ENCODE measurements around the gene HADHA.

HADHA gene

DNA sequence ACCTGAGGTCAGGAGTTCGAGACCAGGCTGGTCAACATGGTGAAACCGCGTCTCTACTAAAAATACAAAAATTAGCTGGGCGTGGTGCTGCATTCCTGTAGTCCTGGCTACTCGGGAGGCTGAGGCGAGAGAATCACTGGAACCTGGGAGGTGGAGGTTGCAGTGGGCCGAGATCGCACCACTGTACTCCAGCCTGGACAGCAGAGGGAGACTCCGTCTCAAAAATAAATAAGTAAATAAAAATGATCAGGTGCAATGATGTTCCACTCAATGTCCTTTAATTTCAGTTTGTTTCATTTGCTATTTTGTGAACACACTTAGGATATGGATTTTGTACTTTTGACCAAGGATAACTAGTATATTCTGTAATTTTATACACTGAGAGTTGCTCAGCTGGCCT, 9.3 kb downstream of the HADHA start:
- DNase-seq (no peak), ATAC-seq (replicated peaks) (no peak)
- Mint-ChIP-seq H3K4me3 (no peak overlapping the region), H3K9me3 (no peaks in the 10 kb centered on the region), H3K36me3 (ENCODE audit: insufficient read depth) (peaks cover 70% of the 10 kb centered on the region), H3K27ac (no peak overlapping the region), H3K4me1 (ENCODE audit: low read depth in 2 of 2) (peaks cover 7 to 8% of the 10 kb centered on the region in 2 donors), H3K27me3 (no peaks in the 10 kb centered on the region)

- H3K27me3 Mint-ChIP-seq = no peaks in the 10 kb centered on the region
- H3K27ac Mint-ChIP-seq = no peak overlapping the region
- peaks cover 85% of the 10 kb centered on the region for H3K36me3 Mint-ChIP-seq (ENCODE audit: insufficient read depth)
- H3K4me1 Mint-ChIP-seq (ENCODE audit: low read depth in 2 of 2) = no peaks in the 10 kb centered on the region
- no peak overlapping the region for H3K4me3 Mint-ChIP-seq
- no peak for ATAC-seq (replicated peaks)
- no peak for DNase-seq
- no peaks in the 10 kb centered on the region for H3K9me3 Mint-ChIP-seq
Observed at GRCh38 chr2:26230806-26231205, 13.6 kb downstream of the HADHA start.

GRCh38 chr2:26229595-26229994, 14.8 kb downstream of the HADHA start:
- H3K27me3 Mint-ChIP-seq = no peaks in the 10 kb centered on the region
- H3K9me3 Mint-ChIP-seq = no peaks in the 10 kb centered on the region
- peaks cover 75% of the 10 kb centered on the region for H3K36me3 Mint-ChIP-seq (ENCODE audit: insufficient read depth)
- no peak for ATAC-seq (replicated peaks)
- no peak overlapping the region for H3K27ac Mint-ChIP-seq
- no peak overlapping the region for H3K4me3 Mint-ChIP-seq
- DNase-seq = no peak
- peaks cover 0 to 1% of the 10 kb centered on the region in 2 donors for H3K4me1 Mint-ChIP-seq (ENCODE audit: low read depth in 2 of 2)

DNA sequence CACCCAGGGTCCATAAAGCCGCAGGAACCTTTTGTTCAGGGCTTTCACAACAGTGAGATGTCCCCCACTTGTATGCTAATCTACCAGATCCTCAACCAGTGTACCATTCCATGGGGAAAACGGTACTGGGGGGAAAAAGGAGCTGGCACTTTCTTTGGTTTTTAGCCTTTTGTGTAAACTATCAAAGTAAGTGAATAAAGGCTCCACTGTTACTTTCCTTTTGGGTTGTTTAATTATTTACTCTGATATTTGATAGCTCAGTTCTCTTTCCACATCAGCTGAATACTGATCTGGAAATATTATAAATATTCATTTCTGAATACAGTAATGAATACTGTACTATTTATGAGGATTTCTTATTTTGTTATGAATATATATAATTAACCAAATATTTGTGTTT, 20.3 kb downstream of the HADHA start:
- H3K36me3 Mint-ChIP-seq (ENCODE audit: insufficient read depth) = peaks cover 31% of the 10 kb centered on the region
- no peak overlapping the region for H3K27ac Mint-ChIP-seq
- DNase-seq (no peak), ATAC-seq (replicated peaks) (no peak)
- H3K4me1 Mint-ChIP-seq (ENCODE audit: low read depth in 2 of 2) = peaks cover 0 to 8% of the 10 kb centered on the region in 2 donors
- no peak overlapping the region for H3K4me3 Mint-ChIP-seq
- no peaks in the 10 kb centered on the region for H3K27me3 Mint-ChIP-seq
- H3K9me3 Mint-ChIP-seq = no peaks in the 10 kb centered on the region

GRCh38 chr2:26223018-26223417, 21.4 kb downstream of the HADHA start:
- H3K27me3 Mint-ChIP-seq = no peaks in the 10 kb centered on the region
- H3K4me3 Mint-ChIP-seq = no peak overlapping the region
- DNase-seq (no peak), ATAC-seq (replicated peaks) (no peak)
- no peaks in the 10 kb centered on the region for H3K9me3 Mint-ChIP-seq
- peaks cover 0 to 8% of the 10 kb centered on the region in 2 donors for H3K4me1 Mint-ChIP-seq (ENCODE audit: low read depth in 2 of 2)
- H3K36me3 Mint-ChIP-seq (ENCODE audit: insufficient read depth) = peaks cover 20% of the 10 kb centered on the region
- H3K27ac Mint-ChIP-seq = peak overlapping the region in 1 of 2 donors; percentile 66

DNA sequence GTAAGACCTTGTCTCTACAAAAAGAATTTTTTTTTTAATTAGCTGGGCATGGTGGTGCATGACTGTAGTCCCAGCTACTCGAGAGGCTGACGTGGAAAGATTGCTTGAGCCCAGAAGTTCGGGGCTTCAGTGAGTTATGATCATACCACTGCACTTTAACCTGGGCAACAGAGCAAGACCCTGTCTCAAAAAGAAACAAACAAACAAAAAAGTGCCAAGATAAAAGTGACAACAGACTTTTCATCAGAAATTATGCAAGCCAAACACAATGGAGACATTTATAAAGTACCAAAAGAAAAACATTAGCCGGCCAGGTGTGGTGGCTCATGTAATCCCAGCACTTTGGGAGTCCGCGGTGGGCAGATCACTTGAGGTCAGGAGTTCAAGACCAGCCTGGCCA, 26.7 kb downstream of the HADHA start:
- Mint-ChIP-seq H3K4me1 (ENCODE audit: low read depth in 2 of 2) (peaks cover 0 to 8% of the 10 kb centered on the region in 2 donors), H3K9me3 (no peaks in the 10 kb centered on the region), H3K27me3 (no peaks in the 10 kb centered on the region), H3K36me3 (ENCODE audit: insufficient read depth) (peaks cover 24% of the 10 kb centered on the region), H3K4me3 (no peak overlapping the region), H3K27ac (no peak overlapping the region)
- no peak for DNase-seq
- no peak for ATAC-seq (replicated peaks)

GRCh38 chr2:26216587-26216986, 27.8 kb downstream of the HADHA start:
- peaks cover 0 to 8% of the 10 kb centered on the region in 2 donors for H3K4me1 Mint-ChIP-seq (ENCODE audit: low read depth in 2 of 2)
- no peak overlapping the region for H3K27ac Mint-ChIP-seq
- ATAC-seq (replicated peaks) (no peak), DNase-seq (no peak)
- H3K4me3 Mint-ChIP-seq = no peak overlapping the region
- H3K36me3 Mint-ChIP-seq (ENCODE audit: insufficient read depth) = peaks cover 35% of the 10 kb centered on the region
- H3K27me3 Mint-ChIP-seq = no peaks in the 10 kb centered on the region
- no peaks in the 10 kb centered on the region for H3K9me3 Mint-ChIP-seq

DNA sequence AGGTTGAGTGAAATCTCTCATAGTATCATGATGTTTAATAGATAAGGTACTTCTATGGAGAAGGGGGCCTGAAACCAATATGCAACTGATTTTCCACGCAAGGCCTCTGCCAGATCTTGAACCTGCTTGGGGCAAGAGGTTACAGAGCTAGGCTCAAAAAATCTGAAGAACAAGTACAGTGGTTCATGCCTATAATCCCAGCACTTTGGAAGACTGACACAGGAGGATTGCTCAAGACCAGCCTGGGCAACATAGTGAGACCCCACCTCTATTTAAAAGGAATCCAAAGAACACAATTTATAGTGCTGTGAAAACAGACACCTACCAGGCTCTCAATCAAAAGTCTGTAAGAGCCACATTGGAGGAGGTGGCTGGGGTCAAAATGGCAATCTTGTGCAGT, 28.6 kb downstream of the HADHA start:
- ATAC-seq (replicated peaks) (no peak), DNase-seq (no peak)
- Mint-ChIP-seq H3K4me1 (ENCODE audit: low read depth in 2 of 2) (peaks cover 0 to 8% of the 10 kb centered on the region in 2 donors), H3K27me3 (no peaks in the 10 kb centered on the region), H3K9me3 (no peaks in the 10 kb centered on the region), H3K4me3 (no peak overlapping the region), H3K36me3 (ENCODE audit: insufficient read depth) (peaks cover 43% of the 10 kb centered on the region), H3K27ac (no peak overlapping the region)

GRCh38 chr2:26214759-26215158, 29.7 kb downstream of the HADHA start:
- Mint-ChIP-seq H3K4me3 (no peak overlapping the region), H3K27ac (peak overlapping the region in 1 of 2 donors; percentile 1), H3K27me3 (no peaks in the 10 kb centered on the region), H3K9me3 (no peaks in the 10 kb centered on the region), H3K4me1 (ENCODE audit: low read depth in 2 of 2) (peaks cover 0 to 8% of the 10 kb centered on the region in 2 donors), H3K36me3 (ENCODE audit: insufficient read depth) (peaks cover 54% of the 10 kb centered on the region)
- ATAC-seq (replicated peaks) = no peak
- DNase-seq = no peak

GRCh38 chr2:26212011-26212410, 32.4 kb downstream of the HADHA start:
- H3K36me3 Mint-ChIP-seq (ENCODE audit: insufficient read depth) = peaks cover 73% of the 10 kb centered on the region
- DNase-seq (no peak), ATAC-seq (replicated peaks) (no peak)
- H3K4me3 Mint-ChIP-seq = no peak overlapping the region
- H3K27ac Mint-ChIP-seq = peak overlapping the region in 1 of 2 donors; percentile 61
- no peaks in the 10 kb centered on the region for H3K27me3 Mint-ChIP-seq
- peaks cover 0 to 4% of the 10 kb centered on the region in 2 donors for H3K4me1 Mint-ChIP-seq (ENCODE audit: low read depth in 2 of 2)
- no peaks in the 10 kb centered on the region for H3K9me3 Mint-ChIP-seq

DNA sequence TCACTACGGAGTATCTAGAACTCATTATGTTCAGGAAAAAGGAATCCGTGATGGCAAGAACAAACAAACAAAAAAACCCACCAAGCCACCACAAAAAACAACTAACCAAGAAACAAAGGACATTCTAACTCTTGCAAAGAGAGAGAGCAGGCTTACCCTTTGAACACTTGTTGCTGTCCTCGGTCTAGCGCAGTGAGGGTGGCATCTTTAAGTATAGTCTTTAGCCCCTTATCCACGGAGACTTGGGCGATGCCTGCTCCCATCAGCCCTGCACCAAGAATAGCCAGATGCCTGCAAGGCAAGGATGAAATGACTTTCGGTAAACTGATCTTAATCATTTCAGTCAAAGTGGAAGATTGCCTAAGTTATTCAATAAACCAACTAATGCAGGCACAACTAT, 40.5 kb downstream of the HADHA start:
- no peaks in the 10 kb centered on the region for H3K9me3 Mint-ChIP-seq
- ATAC-seq (replicated peaks) (no peak), DNase-seq (no peak)
- no peak overlapping the region for H3K27ac Mint-ChIP-seq
- H3K4me3 Mint-ChIP-seq = no peak overlapping the region
- H3K4me1 Mint-ChIP-seq (ENCODE audit: low read depth in 2 of 2) = no peaks in the 10 kb centered on the region
- H3K27me3 Mint-ChIP-seq = no peaks in the 10 kb centered on the region
- peaks cover 66% of the 10 kb centered on the region for H3K36me3 Mint-ChIP-seq (ENCODE audit: insufficient read depth)

- ATAC-seq (replicated peaks) (no peak), DNase-seq (no peak)
- Mint-ChIP-seq H3K27me3 (no peaks in the 10 kb centered on the region), H3K27ac (no peak overlapping the region), H3K4me1 (ENCODE audit: low read depth in 2 of 2) (no peaks in the 10 kb centered on the region), H3K4me3 (no peak overlapping the region), H3K9me3 (no peaks in the 10 kb centered on the region), H3K36me3 (ENCODE audit: insufficient read depth) (peaks cover 63% of the 10 kb centered on the region)
Observed at GRCh38 chr2:26202981-26203490, 41.4 kb downstream of the HADHA start.

- no peak for ATAC-seq (replicated peaks)
- no peaks in the 10 kb centered on the region for H3K9me3 Mint-ChIP-seq
- no peak overlapping the region for H3K4me3 Mint-ChIP-seq
- peak overlapping the region in 1 of 2 donors; percentile 18 for H3K27ac Mint-ChIP-seq
- H3K27me3 Mint-ChIP-seq = no peaks in the 10 kb centered on the region
- peaks cover 57% of the 10 kb centered on the region for H3K36me3 Mint-ChIP-seq (ENCODE audit: insufficient read depth)
- DNase-seq = no peak
- H3K4me1 Mint-ChIP-seq (ENCODE audit: low read depth in 2 of 2) = no peaks in the 10 kb centered on the region
Observed at GRCh38 chr2:26197516-26197915, 46.9 kb downstream of the HADHA start.

DNA sequence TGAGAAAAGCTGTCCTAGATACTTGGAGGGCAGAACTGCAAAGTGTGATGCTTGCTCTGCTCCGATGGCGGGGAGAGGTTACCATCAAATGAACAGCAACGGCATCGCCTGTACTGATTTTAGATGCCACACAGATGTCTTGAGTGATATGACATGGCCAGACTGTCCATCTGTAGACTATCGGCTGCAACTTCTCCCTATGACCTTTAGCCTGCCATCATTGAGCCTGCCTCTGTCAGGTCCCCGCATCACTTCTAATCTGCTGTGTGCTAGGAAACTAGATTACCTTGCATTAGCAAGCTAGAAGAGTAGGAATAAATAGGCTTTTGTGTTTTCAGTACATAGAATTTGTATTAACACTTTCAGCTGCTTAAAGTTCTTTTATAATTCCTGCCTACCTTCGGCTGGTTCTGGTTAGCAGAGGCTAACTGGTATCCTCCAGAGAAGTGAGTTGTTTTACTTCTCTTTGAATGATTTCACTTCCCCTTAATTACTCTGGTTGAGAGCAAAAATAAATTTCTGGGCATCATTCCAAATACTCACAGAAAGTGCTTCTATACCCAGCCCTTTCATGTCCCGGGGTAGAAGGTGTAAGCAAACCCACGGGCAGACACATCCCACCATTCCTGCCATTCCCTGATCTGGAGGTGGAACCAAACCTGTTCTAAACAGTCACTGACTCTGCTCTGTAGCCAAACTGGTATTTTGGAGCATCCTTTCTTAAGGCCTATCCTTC, 47.6 kb downstream of the HADHA start:
- Mint-ChIP-seq H3K9me3 (no peaks in the 10 kb centered on the region), H3K27me3 (no peaks in the 10 kb centered on the region), H3K4me1 (ENCODE audit: low read depth in 2 of 2) (no peaks in the 10 kb centered on the region), H3K36me3 (ENCODE audit: insufficient read depth) (peaks cover 55% of the 10 kb centered on the region), H3K27ac (peak overlapping the region in 1 of 2 donors; percentile 79), H3K4me3 (no peak overlapping the region)
- ATAC-seq (replicated peaks) (no peak), DNase-seq (no peak)
